Stimulated activated CD8-positive, alpha-beta memory T cell treated with anti-CD3 and anti-CD28 coated beads, Interleukin-12 subunit alpha, Interleukin-12 subunit beta, amount 100 ng/mL, for 24 hours (primary cell): ENCODE measurements around the gene MYO16.

Experiments used
- DNase-seq: peaks from one replicate; pipeline ENCODE4 v3.0.0-alpha.2; 2020; ENCODE audit errors: extremely low read depth

Gene MYO16

DNA sequence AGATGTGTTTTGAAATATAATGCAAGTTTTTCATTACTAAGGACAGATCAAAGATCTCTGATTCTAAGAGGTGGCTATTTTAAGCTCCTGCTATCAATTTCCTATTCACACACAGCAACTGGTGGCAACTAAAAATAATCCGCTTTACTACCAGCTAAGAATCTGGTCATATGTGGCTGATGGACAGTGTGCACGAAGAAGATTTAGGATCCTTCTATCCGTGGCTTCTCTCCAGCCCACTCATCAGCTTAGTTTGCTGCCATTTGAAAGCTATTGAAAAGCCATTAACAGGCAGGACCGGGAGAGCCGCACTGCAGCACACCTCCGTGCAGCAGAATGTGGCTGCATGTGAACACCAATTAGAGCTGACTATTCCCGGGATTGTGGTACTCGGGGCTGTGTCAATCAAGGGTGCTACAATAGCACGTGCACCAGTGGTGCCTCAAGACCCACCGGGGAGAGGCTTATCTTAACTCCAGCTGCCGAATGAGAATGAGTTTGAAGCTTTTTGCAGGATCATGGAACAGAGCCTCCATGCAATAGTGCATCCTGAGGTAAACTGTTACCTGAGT is at the start of gene MYO16:
Gene MYO16, plus strand, starts transcription at position 431 of the 572 bp plus-strand sequence. CDS start 234 bp downstream, outside the sequence.
- DNase-seq: no peak

DNA sequence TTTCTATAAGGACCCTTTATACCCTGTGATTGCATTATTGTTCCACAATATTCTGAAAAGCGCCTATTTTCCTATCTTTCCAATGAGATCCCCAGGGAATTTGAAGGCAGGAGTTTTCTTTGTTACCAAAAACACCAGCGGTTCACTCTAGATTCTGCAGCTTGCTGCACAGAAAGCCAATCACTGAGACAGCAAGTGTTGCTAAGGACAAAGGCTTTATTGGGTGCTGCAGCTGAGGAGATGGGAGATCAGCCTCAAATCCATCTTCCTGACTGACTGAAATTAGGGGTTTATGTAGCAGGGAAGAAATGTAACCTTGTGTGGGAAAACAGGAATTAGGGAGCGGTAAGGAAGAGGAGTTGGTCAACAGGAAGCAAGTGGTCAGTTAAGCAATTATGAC is 42.6 kb upstream of the MYO16 start:
- DNase-seq: no peak

DNA sequence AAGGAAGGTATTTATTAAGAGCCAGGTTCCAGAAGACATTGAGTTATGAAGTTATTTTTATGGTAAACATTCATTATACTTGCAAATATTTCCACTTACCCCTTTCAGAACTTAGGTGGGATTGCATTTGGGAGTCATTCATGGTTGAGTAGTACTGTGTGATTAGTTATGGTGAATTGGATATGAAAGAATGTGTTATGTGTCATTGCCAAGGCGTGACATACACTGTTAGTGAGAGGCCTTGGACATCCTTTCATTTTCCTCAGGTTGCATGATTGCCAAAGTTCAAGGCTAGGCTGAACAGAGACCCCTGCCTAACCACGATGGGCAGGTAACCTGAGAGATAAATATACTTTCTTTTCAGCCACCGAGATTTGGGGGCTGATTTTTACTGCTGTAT is 40.9 kb upstream of the MYO16 start:
- DNase-seq: no peak

DNA sequence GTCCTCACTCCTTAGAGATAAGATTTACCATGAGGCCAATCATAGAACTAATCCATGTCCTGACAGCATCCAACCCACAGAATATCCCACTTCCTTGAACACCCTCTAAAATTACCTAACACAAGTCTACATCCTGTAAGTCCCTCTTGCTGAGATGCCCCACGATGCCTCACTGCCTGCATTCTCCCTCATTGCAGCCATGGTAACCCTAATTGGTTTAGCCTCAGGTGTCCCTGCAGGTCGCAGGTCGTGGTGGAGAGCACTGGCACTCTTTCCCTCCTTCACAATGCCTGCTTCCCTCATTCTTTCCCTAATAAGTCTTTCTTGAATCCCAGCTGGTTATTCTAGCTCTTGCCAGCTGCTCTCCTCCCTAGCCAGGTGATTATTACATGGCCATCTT is 35.3 kb upstream of the MYO16 start:
- no peak for DNase-seq

DNA sequence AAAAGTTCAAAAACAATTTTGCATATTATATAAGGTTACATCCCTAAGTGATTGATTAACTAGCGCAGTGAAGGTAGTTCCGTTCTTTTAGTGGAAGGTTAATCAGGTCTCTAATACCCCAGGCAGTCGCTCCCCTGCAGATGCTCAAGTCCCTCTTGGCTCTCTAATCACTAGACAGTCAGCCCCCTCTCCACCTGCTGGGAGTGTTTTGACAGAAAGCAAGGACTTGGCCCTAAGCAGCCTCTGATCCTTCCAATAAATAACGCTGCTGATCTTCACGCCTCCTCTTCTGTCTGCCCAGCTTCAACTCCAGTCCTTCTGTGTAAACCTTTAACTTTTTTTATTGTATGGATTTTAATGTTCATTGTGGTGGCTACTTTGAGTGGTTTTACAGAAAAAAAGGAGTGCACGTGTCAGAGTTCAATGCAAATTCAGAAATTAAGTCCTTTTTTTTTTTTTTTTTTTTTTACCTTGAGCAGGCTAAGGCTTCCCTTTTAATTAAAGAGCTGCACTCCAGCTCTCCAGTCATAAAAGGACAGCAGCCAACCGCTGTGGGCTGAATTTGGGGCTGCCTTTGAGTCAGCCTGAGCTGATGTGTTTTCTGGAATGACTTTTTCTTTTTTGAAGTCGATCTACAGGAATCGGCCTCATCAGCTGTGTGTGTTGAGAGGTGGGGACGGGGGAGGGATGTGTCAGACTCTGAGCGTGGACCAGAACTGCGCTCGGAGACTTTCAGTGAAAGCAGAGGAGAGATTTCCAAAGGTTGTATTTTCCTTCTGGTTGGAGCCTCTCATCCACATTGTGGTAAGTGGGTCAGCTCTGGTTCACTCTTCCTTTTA is 33.8 kb upstream of the MYO16 start:
- DNase-seq: no peak

DNA sequence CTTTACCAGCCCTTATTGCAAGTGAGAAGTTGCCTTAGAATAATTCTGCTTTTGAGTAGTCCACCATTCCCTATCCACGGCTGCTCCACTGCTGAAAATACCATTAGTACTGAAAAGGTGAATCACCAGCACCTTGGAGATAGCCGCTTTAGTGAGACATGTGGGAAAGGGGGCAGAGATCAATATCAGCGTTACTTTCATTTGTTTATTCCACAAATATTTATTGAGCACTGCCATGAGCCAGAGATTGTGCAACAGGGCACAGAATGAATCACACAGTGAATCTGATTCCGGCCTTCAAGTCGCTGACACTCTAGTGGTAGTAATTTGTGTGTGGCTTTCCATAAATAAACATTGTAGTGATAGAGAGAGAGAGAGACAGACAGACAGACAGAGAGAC is 31.5 kb upstream of the MYO16 start:
- DNase-seq: no peak

DNA sequence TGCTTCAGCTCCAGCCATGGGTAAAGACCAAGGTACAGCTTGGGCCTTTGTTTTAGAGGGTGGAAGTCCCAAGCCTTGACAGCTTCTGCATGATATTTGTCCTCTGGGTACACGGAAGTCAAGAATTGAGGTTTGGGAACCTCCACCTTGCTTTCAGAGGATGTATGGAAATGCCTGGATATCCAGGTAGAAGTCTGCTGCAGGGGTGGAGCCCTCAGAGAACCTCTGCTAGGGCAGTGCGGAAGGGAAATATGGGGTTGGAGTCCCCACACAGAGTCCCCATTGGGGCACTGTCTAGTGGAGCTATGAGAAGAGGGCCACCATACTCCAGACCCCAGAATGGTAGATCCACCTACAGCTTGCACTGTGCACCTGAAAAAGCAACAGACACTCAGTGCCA is 23.0 kb upstream of the MYO16 start:
- DNase-seq: no peak

DNA sequence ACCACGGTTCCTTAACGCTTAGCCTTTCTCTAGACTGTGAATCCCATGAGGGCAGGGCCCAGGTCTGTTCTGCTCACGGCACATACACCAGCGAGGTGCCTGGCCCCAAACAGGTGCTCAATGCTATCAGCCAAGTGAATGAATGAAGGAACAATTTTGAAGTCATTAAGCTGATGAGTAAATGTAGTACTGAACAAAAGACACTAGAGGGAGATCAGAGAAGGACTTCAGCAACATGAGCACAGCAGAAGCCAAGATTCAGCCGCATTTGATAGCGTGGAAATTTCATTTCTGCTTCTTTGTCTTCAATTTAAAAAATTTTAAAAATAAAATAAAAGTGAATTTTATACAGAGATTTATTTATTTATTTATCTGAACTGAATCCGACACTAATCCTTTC is 20.1 kb upstream of the MYO16 start:
- DNase-seq: no peak

DNA sequence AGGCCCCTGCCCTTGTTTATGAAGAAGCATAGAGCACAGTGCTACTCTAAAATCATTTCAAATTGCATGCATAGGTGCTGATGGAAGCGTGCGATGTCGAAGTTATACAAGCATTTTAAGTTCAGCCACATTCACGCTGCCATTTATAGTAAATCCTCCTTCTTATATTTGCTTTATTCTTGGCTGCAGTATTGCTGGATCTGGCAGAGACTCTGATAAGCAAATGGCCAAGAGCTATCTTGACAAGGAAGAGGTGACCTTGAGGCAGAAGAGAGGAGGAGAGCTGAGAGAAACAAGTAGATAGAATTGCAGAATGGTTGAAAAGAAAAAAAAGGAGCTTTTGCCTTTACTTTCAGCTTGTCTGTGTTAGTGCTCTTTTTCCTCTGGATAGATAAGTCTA is 18.9 kb upstream of the MYO16 start:
- DNase-seq: no peak

DNA sequence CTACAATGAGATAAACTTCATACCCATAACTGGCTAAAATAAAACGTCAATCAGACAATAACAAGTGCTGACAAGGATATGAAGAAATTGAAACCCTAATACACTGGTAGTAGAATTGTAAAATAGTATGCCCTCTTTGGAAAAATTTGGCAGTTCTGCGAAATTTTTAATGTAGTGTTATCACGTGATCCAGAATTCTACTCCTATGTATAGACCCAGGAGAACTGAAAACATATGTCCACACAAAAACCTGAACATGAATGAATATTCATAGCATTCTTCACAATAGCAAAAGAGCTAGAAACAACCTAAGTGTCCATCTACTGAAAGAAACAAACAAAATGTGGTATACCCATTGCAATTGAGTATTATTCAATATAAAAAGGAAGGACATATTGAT is 14.2 kb upstream of the MYO16 start:
- DNase-seq: no peak

DNA sequence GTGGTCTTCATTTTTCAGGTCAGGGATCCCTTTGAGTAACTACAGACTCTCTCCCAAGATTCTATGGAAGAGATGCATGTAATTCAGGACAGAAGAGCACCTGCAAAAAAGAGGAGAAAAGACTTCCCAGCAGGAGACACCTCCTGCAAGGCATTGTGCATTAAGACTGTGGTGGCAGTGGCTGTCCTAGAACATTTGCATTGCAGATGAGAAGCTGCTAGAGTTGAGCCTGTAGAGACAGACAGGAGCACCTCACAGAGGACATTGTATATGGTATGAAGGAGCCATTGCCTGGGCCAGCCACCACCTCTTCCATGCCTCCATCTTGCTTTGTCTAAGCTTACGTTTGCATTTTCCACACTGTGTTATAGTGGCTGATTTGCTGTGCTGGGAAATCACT is 11.2 kb upstream of the MYO16 start:
- DNase-seq: no peak

DNA sequence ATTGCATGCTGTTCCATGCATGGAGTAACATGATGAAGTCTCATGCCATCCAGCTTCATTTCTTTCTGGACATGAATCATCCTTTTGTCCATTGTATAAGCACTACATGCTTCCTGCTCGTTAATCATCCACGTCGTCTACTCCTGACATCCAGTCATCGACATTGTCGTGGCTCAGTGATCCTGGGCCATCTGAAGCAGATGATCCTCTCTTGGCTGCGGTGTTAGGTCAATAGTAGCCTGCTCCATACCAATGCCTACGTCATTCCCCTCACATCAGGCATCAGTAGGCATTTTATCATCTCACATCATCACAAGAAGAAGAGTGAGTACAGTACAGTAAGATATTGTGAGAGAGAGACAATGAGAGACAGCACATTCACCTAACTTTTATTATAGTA is 7.9 kb upstream of the MYO16 start:
- DNase-seq: no peak

DNA sequence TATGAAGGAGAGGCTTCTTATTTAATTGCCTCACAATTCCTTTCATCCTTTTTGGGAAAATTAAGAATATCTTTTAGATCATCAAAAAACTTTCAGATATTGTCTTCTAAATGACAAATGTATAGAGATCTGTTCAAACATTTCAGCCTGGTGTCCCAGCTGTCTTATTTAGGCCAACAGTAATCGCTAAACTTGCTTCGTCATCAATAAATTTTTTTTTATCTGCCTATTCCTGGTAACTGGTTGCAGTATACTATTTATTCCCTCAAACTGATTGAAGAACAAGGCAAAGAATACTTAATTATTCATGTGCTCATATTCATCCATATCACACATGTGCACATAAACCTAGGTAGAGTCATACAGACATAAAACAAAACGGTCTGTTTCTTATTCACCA is 5.3 kb upstream of the MYO16 start:
- DNase-seq: no peak

DNA sequence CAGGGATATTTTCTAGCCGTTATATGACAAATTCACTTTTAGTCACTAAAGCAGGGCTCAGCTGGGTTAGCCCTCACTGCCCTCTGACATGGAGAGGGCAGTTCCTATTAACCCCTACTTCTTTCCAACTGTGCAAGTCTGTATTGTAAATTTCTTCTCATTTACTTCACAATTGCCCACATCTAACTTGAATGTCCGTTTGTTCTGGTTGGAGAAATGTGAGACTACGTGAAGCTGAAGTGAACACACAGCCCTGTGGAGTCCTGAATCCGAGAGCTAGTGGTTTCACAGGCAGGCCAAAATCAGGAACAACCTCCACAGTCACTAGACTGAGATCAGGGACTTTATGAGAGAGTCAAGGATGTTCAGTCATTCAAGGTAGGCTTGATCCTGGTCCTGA is 4.4 kb upstream of the MYO16 start:
- no peak for DNase-seq

DNA sequence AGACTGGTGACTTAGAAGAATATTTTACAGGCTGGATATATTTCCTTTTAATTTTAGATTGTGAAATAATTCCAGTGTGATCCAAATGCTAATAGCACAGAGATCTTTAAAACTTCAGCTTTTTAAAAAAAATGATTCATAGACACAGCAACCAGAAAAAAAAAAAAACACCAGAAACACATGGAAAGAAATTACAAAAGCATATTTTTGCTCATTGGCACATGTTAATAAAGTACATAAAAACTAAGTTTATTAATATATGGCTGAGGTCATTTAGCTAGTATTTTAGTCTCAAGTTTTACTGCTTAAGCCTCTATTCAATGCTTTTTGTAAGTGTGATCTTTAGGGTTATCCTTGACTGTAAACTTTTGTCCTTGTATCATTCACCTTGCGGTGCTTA is 577 bp downstream of the MYO16 start:
- no peak for DNase-seq

DNA sequence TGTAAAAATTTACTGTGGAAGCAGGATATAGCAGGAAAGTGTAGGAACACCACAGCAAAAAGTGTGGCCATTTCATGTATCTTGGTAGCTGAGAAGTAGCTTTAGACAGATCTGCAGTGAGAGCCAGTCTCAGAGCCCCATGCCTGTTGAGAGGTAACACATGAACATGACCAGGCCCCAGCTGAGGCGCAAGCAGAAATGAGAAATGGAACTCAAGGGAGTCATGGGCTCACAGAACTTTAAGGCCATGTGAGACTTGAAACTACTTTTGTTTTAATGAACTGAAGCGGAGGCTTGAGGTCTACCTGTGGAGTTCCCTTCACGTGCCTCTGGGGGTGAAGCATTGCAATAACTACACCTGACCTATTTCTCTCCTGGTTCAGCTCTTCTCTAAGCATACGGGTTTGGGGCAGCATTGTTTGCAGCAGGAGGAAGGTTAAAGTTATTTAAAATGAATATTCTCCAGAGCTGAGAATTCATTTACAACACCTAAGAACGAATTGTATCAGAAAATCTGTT is 3.3 kb downstream of the MYO16 start:
- DNase-seq: no peak

DNA sequence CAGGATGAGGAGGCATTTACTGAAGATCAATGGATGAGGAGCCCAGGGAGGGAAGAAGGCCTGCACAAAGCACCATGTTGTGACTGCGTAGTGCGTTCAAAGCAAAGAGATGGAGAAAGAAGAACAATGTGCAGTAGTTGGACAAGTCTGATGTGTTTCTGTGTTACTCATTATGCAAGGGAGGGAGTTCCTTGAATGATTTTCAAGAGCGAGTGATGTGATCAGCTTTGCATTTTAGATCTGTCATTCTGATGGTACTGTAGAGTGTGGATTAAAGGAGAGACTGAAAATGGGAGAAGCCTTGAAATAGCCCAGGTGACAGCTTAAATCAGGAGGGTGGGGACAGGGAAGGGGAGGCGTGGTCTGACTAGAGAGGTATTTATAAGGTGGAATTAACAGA is 9.5 kb downstream of the MYO16 start:
- no peak for DNase-seq

DNA sequence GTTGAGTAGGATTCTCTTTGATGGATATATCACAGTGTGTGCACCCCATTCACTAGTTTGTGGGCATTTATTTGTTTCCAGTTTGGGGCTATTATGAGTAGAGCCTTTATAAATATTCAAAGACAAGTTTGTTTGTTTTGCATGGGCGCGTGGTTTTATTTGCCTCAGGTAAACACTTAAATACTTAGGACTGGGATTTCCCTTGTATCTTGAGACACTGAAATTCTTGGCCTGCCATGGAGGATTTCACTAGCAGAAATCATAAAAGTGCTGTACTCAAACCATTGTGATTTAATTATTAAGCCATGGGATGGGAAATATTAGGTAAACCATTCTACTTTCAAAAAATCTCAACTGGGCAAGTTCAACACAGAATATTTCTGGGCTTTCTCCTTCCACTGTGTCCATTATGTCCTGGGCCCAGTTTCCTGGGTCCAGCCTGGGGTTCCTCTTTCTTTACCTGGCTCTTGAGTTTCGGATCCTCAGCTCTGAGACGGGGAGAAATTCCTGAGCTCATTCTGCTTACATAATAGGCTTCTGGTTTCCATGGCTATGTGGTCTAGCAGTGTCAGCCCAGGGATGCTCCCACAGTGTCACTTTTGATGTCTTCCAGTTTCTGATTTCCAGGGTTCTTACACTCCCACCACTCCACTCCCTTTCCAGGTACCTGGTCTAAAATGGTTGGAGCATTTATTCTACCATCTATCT is 14.4 kb downstream of the MYO16 start:
- no peak for DNase-seq

DNA sequence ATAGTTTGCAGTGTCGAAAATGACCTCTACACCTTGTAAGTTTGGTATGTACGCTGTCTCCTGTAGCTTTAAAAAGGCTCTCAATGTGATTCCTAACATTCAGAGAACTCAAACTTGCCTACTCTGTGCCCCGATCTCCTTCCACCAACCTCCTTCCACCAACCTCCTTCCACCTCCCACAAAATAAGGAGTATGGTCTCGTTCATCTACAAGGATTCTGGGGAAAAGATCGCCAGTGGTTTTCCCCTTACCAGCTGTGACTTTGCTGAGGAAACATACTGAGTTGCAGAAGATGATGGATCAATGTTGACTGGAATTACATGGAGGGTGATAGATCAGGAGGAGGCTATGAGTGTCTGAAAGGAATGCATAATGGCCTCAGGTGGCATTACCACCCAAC is 16.0 kb downstream of the MYO16 start:
- DNase-seq: no peak

DNA sequence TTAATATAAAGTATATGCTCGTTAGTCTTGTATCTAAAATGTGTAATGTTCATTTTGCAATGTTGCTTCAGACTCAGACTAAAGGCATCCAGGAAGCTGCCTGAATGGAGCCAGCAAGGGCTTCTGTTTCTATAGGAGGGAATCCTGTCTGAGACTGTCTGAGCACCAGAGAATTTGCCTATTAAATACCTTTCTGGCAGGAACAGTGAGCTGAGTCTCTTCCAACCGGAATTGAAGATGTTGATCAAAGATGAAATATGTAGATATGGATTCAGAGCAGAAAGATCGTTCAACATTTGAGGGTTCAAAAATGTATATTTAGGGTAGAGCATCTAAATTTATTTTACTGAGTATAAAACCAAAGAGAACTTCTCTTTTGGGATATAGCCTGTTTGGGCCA is 20.9 kb downstream of the MYO16 start:
- DNase-seq: no peak

DNA sequence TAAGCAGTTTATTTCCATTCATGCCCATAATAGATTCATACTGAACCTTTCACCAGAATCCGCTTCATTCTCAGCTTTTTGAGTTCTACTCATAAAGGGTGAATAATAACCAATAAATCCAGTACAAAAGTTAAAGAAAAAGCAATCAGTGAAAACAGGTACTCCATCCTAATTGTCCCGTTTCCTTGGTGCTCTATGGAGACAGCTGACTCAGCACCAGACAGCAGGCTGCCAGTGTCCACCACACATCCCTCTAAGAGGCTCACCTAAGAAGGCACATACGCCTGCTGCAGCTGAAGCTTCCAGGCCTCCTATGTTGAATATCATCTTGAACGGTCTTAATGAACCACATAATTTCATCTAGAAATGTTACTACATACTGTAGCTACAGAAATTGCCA is 27.3 kb downstream of the MYO16 start:
- no peak for DNase-seq

DNA sequence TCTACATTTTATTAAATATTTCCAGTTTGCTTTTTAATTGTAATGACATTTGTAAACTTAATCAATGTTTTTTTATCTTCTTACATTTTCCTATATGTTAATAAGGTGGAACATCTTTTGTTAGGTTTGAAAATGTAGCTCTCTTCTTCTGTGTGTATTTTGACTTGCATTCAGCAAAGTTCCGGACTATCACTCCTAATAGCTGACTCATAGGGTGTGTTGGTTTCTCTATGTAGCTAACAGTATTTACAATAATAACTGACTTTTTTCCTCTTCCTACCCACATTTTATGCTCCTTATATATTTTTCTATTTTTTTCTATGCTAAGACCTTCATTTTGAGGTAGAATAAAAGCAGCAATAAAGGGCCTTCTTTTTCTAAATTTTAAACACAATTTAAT is 28.1 kb downstream of the MYO16 start:
- no peak for DNase-seq

DNA sequence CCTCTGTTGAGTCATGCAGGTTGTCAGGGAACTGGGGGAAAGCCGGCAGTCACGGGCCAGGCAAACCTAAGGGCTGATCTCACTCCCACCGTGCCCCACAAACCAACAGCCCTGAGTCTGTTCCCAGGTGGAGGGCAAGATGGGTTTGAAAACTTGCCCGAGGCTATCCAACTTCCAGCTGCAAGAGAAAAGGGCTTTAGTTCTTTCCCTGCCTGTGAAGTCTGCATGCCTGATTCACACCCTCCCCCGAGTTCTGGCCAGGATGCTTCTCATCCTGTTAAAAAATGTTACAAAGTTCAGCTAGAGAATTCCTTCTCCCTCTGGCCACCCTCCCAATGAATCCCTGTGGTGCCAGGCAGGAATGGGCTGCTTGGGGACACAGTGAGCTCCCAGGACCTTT is 33.1 kb downstream of the MYO16 start:
- no peak for DNase-seq
